PFSK-1 (cell line): ENCODE results near the gene CST8.

Source experiments
- FOXP2 ChIP-seq: optimal IDR thresholded peaks from 2 replicates; pipeline ENCODE3; 2011; ENCODE audit warnings: borderline replicate concordance, control low read depth, inconsistent platforms; ENCODE audit not compliant: insufficient read depth; ENCODE audit errors: extremely low read length, extremely low read depth
- POLR2AphosphoS5 ChIP-seq: IDR thresholded peaks from 2 replicates; pipeline ENCODE4 v1.6.1; 2012; ENCODE audit warnings: low read depth, mild to moderate bottlenecking, control low read depth, low read length, moderate library complexity
- REST ChIP-seq, 2 experiments: IDR thresholded peaks; 2 replicates each; pipeline versions ENCODE4 v1.6.1 to v1.8.0; 2011 to 2012; ENCODE audit warnings: low read depth in 2 of 2, low read length in 2 of 2, control low read depth in 1 of 2, inconsistent platforms in 1 of 2, mild to moderate bottlenecking in 1 of 2, moderate library complexity in 1 of 2; ENCODE audit not compliant: insufficient read depth in 1 of 2
- SIN3A ChIP-seq: IDR thresholded peaks from 2 replicates; pipeline ENCODE4 v1.6.1; 2012; ENCODE audit warnings: mild to moderate bottlenecking, low read length, moderate library complexity, borderline replicate concordance; ENCODE audit not compliant: insufficient read depth
- TAF1 ChIP-seq: IDR thresholded peaks from 2 replicates; pipeline ENCODE4 v1.6.1; 2012; ENCODE audit warnings: low read length, control low read depth, borderline replicate concordance; ENCODE audit not compliant: insufficient read depth

Gene CST8

GRCh38 chr20:23536328-23536974 lies 45.5 kb downstream of the CST8 start:
- TF ChIP-seq POLR2AphosphoS5 = no peak
- no peak for TF ChIP-seq FOXP2
- TF ChIP-seq REST (IDR thresholded peaks at IDR 0.05; ENCODE audit: insufficient read depth in 1 of 2, low read depth in 2 of 2, low read length in 2 of 2) = no peak
- no peak for TF ChIP-seq TAF1

- TF ChIP-seq REST (IDR thresholded peaks at IDR 0.05; ENCODE audit: insufficient read depth in 1 of 2, low read depth in 2 of 2, low read length in 2 of 2) (no peak), SIN3A (no peak), POLR2AphosphoS5 (no peak), TAF1 (no peak), FOXP2 (no peak)
Measured at GRCh38 chr20:23537030-23537429, 46.1 kb downstream of the CST8 start.

GRCh38 chr20:23540624-23541023 lies 49.7 kb downstream of the CST8 start:
- no peak for TF ChIP-seq FOXP2
- no peak for TF ChIP-seq SIN3A
- no peak for TF ChIP-seq POLR2AphosphoS5
- no peak for TF ChIP-seq TAF1
- TF ChIP-seq REST (IDR thresholded peaks at IDR 0.05; ENCODE audit: insufficient read depth in 1 of 2, low read depth in 2 of 2, low read length in 2 of 2) = no peak

- TF ChIP-seq REST (IDR thresholded peaks at IDR 0.05; ENCODE audit: insufficient read depth in 1 of 2, low read depth in 2 of 2, low read length in 2 of 2) (no peak), TAF1 (no peak), FOXP2 (no peak), POLR2AphosphoS5 (no peak), SIN3A (no peak)
Measured at GRCh38 chr20:23541330-23541729, 50.4 kb downstream of the CST8 start.

- TF ChIP-seq REST (IDR thresholded peaks at IDR 0.05; ENCODE audit: insufficient read depth in 1 of 2, low read depth in 2 of 2, low read length in 2 of 2) (no peak), FOXP2 (no peak), SIN3A (no peak), POLR2AphosphoS5 (no peak), TAF1 (no peak)
Measured at GRCh38 chr20:23541776-23542175, 50.9 kb downstream of the CST8 start.
